ENCODE measurements around the gene ZNF10. TPM values are rescaled to one million over a fixed set of nuclear protein-coding genes. Genes with fewer than 3 reads are reported as not detected.

The ZNF10 gene
- total RNA-seq, 2 donors from 2014 or later: 13.9 to 14.7 TPM

DNA sequence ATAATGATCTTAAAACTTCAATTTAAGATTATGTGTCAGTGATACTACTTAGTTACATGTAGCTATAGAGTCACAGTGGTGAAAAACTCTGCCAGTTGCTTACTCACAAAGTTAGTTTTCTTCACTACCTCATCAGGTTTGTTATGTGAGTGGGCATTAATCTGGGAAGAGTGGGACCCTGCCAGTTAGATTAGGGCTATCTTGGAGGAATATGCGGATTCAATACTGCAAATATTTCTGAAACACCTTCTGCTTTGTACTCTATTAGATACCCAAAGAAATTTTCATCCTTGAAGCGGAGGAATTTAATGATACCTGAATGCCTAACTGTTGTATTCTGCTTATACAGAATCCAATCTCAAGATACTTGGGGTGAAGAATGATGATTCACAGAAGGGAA is 76.0 kb downstream of the ZNF10 start:
- DNase-seq (ENCODE audit: low spot score) (no peak), ATAC-seq (ENCODE audit: insufficient number of reproducible peaks, low FRiP score, low read depth) (no peak)
- no peaks in the 10 kb centered on the region for H3K4me1 ChIP-seq (ENCODE audit: control insufficient read depth in 1 of 2, low read depth in 2 of 2)
- no peaks in the 10 kb centered on the region for H3K27me3 ChIP-seq (replicated peaks; ENCODE audit: insufficient read depth)
- no peak overlapping the region for H3K4me3 ChIP-seq
- TF ChIP-seq, protein P1, sequence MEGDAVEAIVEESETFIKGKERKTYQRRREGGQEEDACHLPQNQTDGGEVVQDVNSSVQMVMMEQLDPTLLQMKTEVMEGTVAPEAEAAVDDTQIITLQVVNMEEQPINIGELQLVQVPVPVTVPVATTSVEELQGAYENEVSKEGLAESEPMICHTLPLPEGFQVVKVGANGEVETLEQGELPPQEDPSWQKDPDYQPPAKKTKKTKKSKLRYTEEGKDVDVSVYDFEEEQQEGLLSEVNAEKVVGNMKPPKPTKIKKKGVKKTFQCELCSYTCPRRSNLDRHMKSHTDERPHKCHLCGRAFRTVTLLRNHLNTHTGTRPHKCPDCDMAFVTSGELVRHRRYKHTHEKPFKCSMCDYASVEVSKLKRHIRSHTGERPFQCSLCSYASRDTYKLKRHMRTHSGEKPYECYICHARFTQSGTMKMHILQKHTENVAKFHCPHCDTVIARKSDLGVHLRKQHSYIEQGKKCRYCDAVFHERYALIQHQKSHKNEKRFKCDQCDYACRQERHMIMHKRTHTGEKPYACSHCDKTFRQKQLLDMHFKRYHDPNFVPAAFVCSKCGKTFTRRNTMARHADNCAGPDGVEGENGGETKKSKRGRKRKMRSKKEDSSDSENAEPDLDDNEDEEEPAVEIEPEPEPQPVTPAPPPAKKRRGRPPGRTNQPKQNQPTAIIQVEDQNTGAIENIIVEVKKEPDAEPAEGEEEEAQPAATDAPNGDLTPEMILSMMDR (IDR thresholded peaks at IDR 0.05): no peak
- peaks cover 99% of the 10 kb centered on the region for H3K9me3 ChIP-seq
- no peak overlapping the region for H3K27ac ChIP-seq
- H3K36me3 ChIP-seq: peaks cover 25% of the 10 kb centered on the region

Other genes with a start within 250 kb of the ZNF10 start
- gene CHFR, start 243.0 kb upstream of the ZNF10 start, total RNA-seq: 10 to 100 TPM; 72.3 to 75.6 TPM
- gene ZNF605, start 174.3 kb upstream of the ZNF10 start, total RNA-seq: 10 to 100 TPM in 1 of 2 donors, 1 to 10 TPM in 1; 7.0 to 23.2 TPM
- gene ZNF26, start 144.3 kb upstream of the ZNF10 start, total RNA-seq: 10 to 100 TPM in 1 of 2 donors, 1 to 10 TPM in 1; 8.1 to 18.8 TPM
- 10 to 100 TPM; 29.0 to 39.4 TPM for gene ZNF84, start 93.1 kb upstream of the ZNF10 start, total RNA-seq
- gene ZNF140, start 49.7 kb upstream of the ZNF10 start, total RNA-seq: 10 to 100 TPM in 1 of 2 donors, 1 to 10 TPM in 1; 5.0 to 16.2 TPM
- gene ZNF891, start 353 bp upstream of the ZNF10 start, total RNA-seq: 1 to 10 TPM; 4.3 to 5.4 TPM
- 10 to 100 TPM; 21.3 to 25.5 TPM for gene ZNF268, start 50.9 kb downstream of the ZNF10 start, total RNA-seq
- gene ANHX, start 105.2 kb downstream of the ZNF10 start, total RNA-seq: not detected